ENCODE results near the gene TBC1D17. TPM values are rescaled to one million over a fixed set of nuclear protein-coding genes. Genes with fewer than 3 reads are reported as not detected.

The TBC1D17 gene
- total RNA-seq, 1 donor from 2014 or later: 29.1 TPM

- H3K9me3 Mint-ChIP-seq (ENCODE audit: unreplicated experiment): no peaks in the 10 kb centered on the region
- H3K27ac Mint-ChIP-seq (ENCODE audit: unreplicated experiment): peak within 1 kb of the TSS; percentile 53
- H3K4me2 ChIP-seq (ENCODE audit: low read length): peak within 1 kb of the TSS; percentile 63
- DNase-seq (ENCODE audit: low read depth) (peak; percentile 16), FAIRE-seq (no peak)
- peaks cover 29% of the 10 kb centered on the region for H3K27me3 Mint-ChIP-seq (ENCODE audit: low read depth, unreplicated experiment)
- no peak within 1 kb of the TSS for H2AFZ ChIP-seq (ENCODE audit: low read depth, low read length)
- peaks cover 2% of the 10 kb centered on the region for H3K4me1 Mint-ChIP-seq (ENCODE audit: low read depth, unreplicated experiment)
- no peak for TF ChIP-seq CTCF (IDR thresholded peaks at IDR 0.05; ENCODE audit: insufficient read depth, low read depth, low read length)
- TF ChIP-seq EZH2 (IDR thresholded peaks at IDR 0.05; ENCODE audit: insufficient read depth, low read length): no peak
- H3K4me1 ChIP-seq (ENCODE audit: insufficient read depth, low read length): peaks cover 13% of the 10 kb centered on the region
- H3K79me2 ChIP-seq (ENCODE audit: insufficient read depth, low read length): no peaks in the 10 kb centered on the region
- no peaks in the 10 kb centered on the region for H3K27me3 ChIP-seq (ENCODE audit: insufficient read depth, low read length)
- no peak within 1 kb of the TSS for H3K4me3 ChIP-seq (ENCODE audit: insufficient read depth, low read depth, low read length)
- no peaks in the 10 kb centered on the region for H4K20me1 ChIP-seq (ENCODE audit: insufficient read depth, low read length)
- H3K4me3 Mint-ChIP-seq (ENCODE audit: unreplicated experiment): peak within 1 kb of the TSS; percentile 31
- no peak within 1 kb of the TSS for H3K27ac ChIP-seq (ENCODE audit: low read depth, low read length)
- H3K36me3 ChIP-seq (ENCODE audit: insufficient read depth, low read length): no peaks in the 10 kb centered on the region
- H3K9ac ChIP-seq (ENCODE audit: low read length): peak within 1 kb of the TSS; percentile 47
- H3K36me3 Mint-ChIP-seq (ENCODE audit: low read depth, unreplicated experiment): no peaks in the 10 kb centered on the region
- H3K9me3 ChIP-seq (ENCODE audit: insufficient read depth, low read depth, low read length): no peaks in the 10 kb centered on the region
Observed at GRCh38 chr19:49896863-49897621, 19.5 kb downstream of the TBC1D17 start, which contains the start of gene IL4I1. Gene IL4I1, minus strand, starts transcription at chr19:49896887. Its CDS starts 727 bp downstream, at chr19:49896160.

- H3K9me3 Mint-ChIP-seq (ENCODE audit: unreplicated experiment): no peaks in the 10 kb centered on the region
- H3K79me2 ChIP-seq (ENCODE audit: insufficient read depth, low read length): peaks cover 10% of the 10 kb centered on the region
- no peaks in the 10 kb centered on the region for H3K4me1 ChIP-seq (ENCODE audit: insufficient read depth, low read length)
- H3K4me1 Mint-ChIP-seq (ENCODE audit: low read depth, unreplicated experiment): no peaks in the 10 kb centered on the region
- H3K4me3 ChIP-seq (ENCODE audit: insufficient read depth, low read depth, low read length): no peak overlapping the region
- TF ChIP-seq EZH2 (IDR thresholded peaks at IDR 0.05; ENCODE audit: insufficient read depth, low read length) (no peak), CTCF (IDR thresholded peaks at IDR 0.05; ENCODE audit: insufficient read depth, low read depth, low read length) (no peak)
- H3K27ac ChIP-seq (ENCODE audit: low read depth, low read length): no peak overlapping the region
- peaks cover 13% of the 10 kb centered on the region for H3K36me3 Mint-ChIP-seq (ENCODE audit: low read depth, unreplicated experiment)
- peaks cover 3% of the 10 kb centered on the region for H3K36me3 ChIP-seq (ENCODE audit: insufficient read depth, low read length)
- no peak overlapping the region for H2AFZ ChIP-seq (ENCODE audit: low read depth, low read length)
- no peak overlapping the region for H3K4me3 Mint-ChIP-seq (ENCODE audit: unreplicated experiment)
- no peaks in the 10 kb centered on the region for H3K27me3 Mint-ChIP-seq (ENCODE audit: low read depth, unreplicated experiment)
- DNase-seq (ENCODE audit: low read depth) (no peak), FAIRE-seq (no peak)
- peaks cover 26% of the 10 kb centered on the region for H4K20me1 ChIP-seq (ENCODE audit: insufficient read depth, low read length)
- no peaks in the 10 kb centered on the region for H3K9me3 ChIP-seq (ENCODE audit: insufficient read depth, low read depth, low read length)
- H3K27me3 ChIP-seq (ENCODE audit: insufficient read depth, low read length): no peaks in the 10 kb centered on the region
- H3K9ac ChIP-seq (ENCODE audit: low read length): no peak overlapping the region
- H3K27ac Mint-ChIP-seq (ENCODE audit: unreplicated experiment): no peak overlapping the region
- no peak overlapping the region for H3K4me2 ChIP-seq (ENCODE audit: low read length)
Observed at GRCh38 chr19:49904136-49904535, 26.6 kb downstream of the TBC1D17 start.
